Measurements from ENCODE around the gene EFR3B. TPM values are rescaled to one million over a fixed set of nuclear protein-coding genes. Genes with fewer than 3 reads are reported as not detected.

The EFR3B gene
- total and polyA plus RNA-seq, 2 of the 4 experiments (the other 2 are of a cell fraction): 0.38 to 0.90 TPM

GRCh38 chr2:25173719-25174118, 131.8 kb downstream of the EFR3B start:
- no peak for DNase-seq
- ATAC-seq (ENCODE audit: low read depth): no peak
- Histone ChIP-seq H3K4me3 (ENCODE audit: insufficient read depth, low read depth, low read length) (no peak overlapping the region), H3K4ac (ENCODE audit: low read depth, low read length) (no peak overlapping the region), H4K20me1 (ENCODE audit: insufficient read depth, low read length) (no peaks in the 10 kb centered on the region), H3K4me2 (ENCODE audit: low read depth, low read length) (no peak overlapping the region), H3K23ac (ENCODE audit: low read depth, low read length) (no peak overlapping the region), H3K56ac (ENCODE audit: extremely low read depth, insufficient read depth, low read length) (no peak overlapping the region), H3K9ac (ENCODE audit: low read depth, low read length) (no peak overlapping the region), H3K27ac (ENCODE audit: insufficient read depth, low read length) (no peak overlapping the region), H3K4me1 (ENCODE audit: control insufficient read depth, insufficient read depth, low read length) (no peaks in the 10 kb centered on the region; the same call in 1 of the 2 replicates), H2BK15ac (ENCODE audit: low read depth, low read length) (no peak overlapping the region), H3K27me3 (ENCODE audit: control insufficient read depth, insufficient read depth, low read length) (peaks cover 58% of the 10 kb centered on the region), H3K9me3 (ENCODE audit: control insufficient read depth, insufficient read depth, low read length) (peaks cover 6% of the 10 kb centered on the region), H4K5ac (ENCODE audit: low read depth, low read length) (no peak overlapping the region), H2BK5ac (ENCODE audit: low read depth, low read length, poor library complexity, severe bottlenecking) (no peak overlapping the region), H3K18ac (ENCODE audit: low read depth, low read length) (no peak overlapping the region), H3K9me1 (ENCODE audit: insufficient read depth, low read length) (no peaks in the 10 kb centered on the region), H4K91ac (ENCODE audit: insufficient read depth, low read depth, low read length) (no peak overlapping the region), H2AK5ac (ENCODE audit: low read depth, low read length) (no peak overlapping the region), H3K14ac (replicated peaks; ENCODE audit: low read depth, low read length) (no peak overlapping the region), H2BK120ac (ENCODE audit: low read depth, low read length) (no peak overlapping the region), H2AFZ (replicated peaks; ENCODE audit: low read length, poor library complexity) (no peak overlapping the region), H2BK20ac (ENCODE audit: low read depth, low read length) (no peak overlapping the region), H3K79me1 (ENCODE audit: low read depth in 1 of 2, low read length in 2 of 2) (no peaks in the 10 kb centered on the region), H4K8ac (ENCODE audit: low read depth in 2 of 2, low read length in 2 of 2) (no peak overlapping the region), H2AK9ac (replicated peaks; ENCODE audit: low read depth, low read length, poor library complexity) (no peak overlapping the region), H3K36me3 (ENCODE audit: control insufficient read depth, insufficient read depth, low read length) (no peaks in the 10 kb centered on the region)
- CTCF ChIA-PET: no interaction called here
- no TSS peak for BruUV-seq (replicated peaks)
- 43% methylated on average over 3 of the region's 5 CpGs; no CpG with 5 or more reads in 1 of the 2 experiments for WGBS, 2 experiments (ENCODE audit: extremely low coverage in 2 of 2, insufficient read length in 1 of 2)
- TF ChIP-seq RFX5 (IDR thresholded peaks at IDR 0.05; ENCODE audit: low read depth, low read length): no peak
- TF ChIP-seq SMC3 (IDR thresholded peaks at IDR 0.05; ENCODE audit: low read depth, low read length): no peak
- no peak for TF ChIP-seq POLR2A (IDR thresholded peaks at IDR 0.05; ENCODE audit: low read depth, low read length)
- no peak for TF ChIP-seq MAZ (IDR thresholded peaks at IDR 0.05; ENCODE audit: borderline replicate concordance, low read depth, low read length)
- no peak for TF ChIP-seq CHD1 (IDR thresholded peaks at IDR 0.05; ENCODE audit: low read depth, low read length)
- no peak for TF ChIP-seq NFE2L2 (IDR thresholded peaks at IDR 0.05; ENCODE audit: low read depth, low read length)
- TF ChIP-seq RCOR1 (IDR thresholded peaks at IDR 0.05; ENCODE audit: insufficient replicate concordance, low read length): no peak
- no peak for TF ChIP-seq MXI1 (IDR thresholded peaks at IDR 0.05; ENCODE audit: borderline replicate concordance, low read depth, low read length)
- no peak for TF ChIP-seq FOS (IDR thresholded peaks at IDR 0.05; ENCODE audit: low read depth, low read length)
- TF ChIP-seq BHLHE40 (IDR thresholded peaks at IDR 0.05; ENCODE audit: low read depth, low read length): no peak
- TF ChIP-seq RAD21 (IDR thresholded peaks at IDR 0.05; ENCODE audit: low read length): no peak
- no peak for TF ChIP-seq USF2 (IDR thresholded peaks at IDR 0.05; ENCODE audit: low read depth, low read length)
- TF ChIP-seq MAFK (IDR thresholded peaks at IDR 0.05; ENCODE audit: low read depth, low read length): no peak
- no peak for TF ChIP-seq CEBPB (IDR thresholded peaks at IDR 0.05; ENCODE audit: low read depth, low read length)
- dilution Hi-C loops (cut with HindIII; ENCODE audit: low sequenced_read_pairs, unreplicated experiment) (no loop called here), intact Hi-C loops (cut with micrococcal nuclease) (no loop called here), in situ Hi-C loops (cut with MboI; ENCODE audit: low sequenced_read_pairs) (no loop called here)
- POLR2A ChIA-PET (ENCODE audit: unreplicated experiment): no interaction called here

Measured in IMR-90 (cell line).